Prostate gland (tissue), 2 donors: Measurements from ENCODE around the gene EBNA1BP2.

Experiments used
- POLR2A ChIP-seq: fragments of 450-650 bp; IDR thresholded peaks from one replicate; pipeline ENCODE4 v1.6.1; 2016; ENCODE audit warnings: antibody characterized with exemption, mild to moderate bottlenecking
- POLR2AphosphoS5 ChIP-seq: sonication (generic); formaldehyde crosslinking; IDR thresholded peaks from one replicate; pipeline ENCODE4 v1.6.1; 2017; ENCODE audit warnings: antibody characterized with exemption
- TF ChIP-seq, protein P1 (sequence below), 4 experiments: fragments of 200-600 bp in 2 of 4; fragments of 450-650 bp in 2 of 4; sonication (generic) in 2 of 4; IDR thresholded peaks; 1 replicate in 3 of 4; 2 replicates in 1 of 4; pipeline ENCODE4 v1.5.1; 2016 to 2019; ENCODE audit warnings: antibody characterized with exemption in 4 of 4, mild to moderate bottlenecking in 2 of 4, moderate library complexity in 2 of 4

DNA sequence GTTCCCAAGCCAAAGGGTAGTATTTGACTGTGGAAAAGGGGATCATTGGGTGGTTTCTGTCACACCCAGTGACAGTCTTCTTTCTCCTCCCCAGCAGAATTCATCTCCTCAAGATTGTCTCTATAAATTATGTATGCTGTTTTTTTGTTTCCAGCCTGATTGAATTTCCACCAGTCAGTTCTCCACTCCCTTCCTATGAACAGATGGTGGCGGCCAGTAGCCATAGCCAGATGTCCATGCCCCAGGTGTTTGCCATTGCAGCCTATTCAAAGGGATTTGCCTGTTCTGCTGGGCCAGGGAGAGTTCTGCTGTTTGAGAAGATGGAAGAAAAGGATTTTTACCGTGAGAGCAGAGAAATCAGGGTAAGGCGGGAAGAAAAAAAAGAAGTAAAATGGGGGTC is 12.9 kb upstream of the EBNA1BP2 start:
- TF ChIP-seq, protein P1, sequence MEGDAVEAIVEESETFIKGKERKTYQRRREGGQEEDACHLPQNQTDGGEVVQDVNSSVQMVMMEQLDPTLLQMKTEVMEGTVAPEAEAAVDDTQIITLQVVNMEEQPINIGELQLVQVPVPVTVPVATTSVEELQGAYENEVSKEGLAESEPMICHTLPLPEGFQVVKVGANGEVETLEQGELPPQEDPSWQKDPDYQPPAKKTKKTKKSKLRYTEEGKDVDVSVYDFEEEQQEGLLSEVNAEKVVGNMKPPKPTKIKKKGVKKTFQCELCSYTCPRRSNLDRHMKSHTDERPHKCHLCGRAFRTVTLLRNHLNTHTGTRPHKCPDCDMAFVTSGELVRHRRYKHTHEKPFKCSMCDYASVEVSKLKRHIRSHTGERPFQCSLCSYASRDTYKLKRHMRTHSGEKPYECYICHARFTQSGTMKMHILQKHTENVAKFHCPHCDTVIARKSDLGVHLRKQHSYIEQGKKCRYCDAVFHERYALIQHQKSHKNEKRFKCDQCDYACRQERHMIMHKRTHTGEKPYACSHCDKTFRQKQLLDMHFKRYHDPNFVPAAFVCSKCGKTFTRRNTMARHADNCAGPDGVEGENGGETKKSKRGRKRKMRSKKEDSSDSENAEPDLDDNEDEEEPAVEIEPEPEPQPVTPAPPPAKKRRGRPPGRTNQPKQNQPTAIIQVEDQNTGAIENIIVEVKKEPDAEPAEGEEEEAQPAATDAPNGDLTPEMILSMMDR (IDR thresholded peaks at IDR 0.05) = no peak
- TF ChIP-seq POLR2A (no peak), POLR2AphosphoS5 (no peak)
